H9 (cell line): ENCODE measurements around the gene ETFRF1. TPM values are rescaled to one million over a fixed set of nuclear protein-coding genes. Genes with fewer than 3 reads are reported as not detected.

Source experiments
- DNase-seq: peaks from one replicate; pipeline ENCODE4 v3.0.0-alpha.2; 2017
- H2AFZ ChIP-seq: one replicate; pipeline ENCODE4 v1.6.1; 2013; ENCODE audit warnings: mild to moderate bottlenecking, low read length, control low read depth, moderate library complexity
- H2AK5ac ChIP-seq: 2 replicates; pipeline ENCODE4 v1.6.1; 2013; ENCODE audit warnings: low read length, control low read depth, mixed read lengths; ENCODE audit not compliant: insufficient read length
- H2BK120ac ChIP-seq: one replicate; pipeline ENCODE4 v1.6.1; 2013; ENCODE audit warnings: low read depth, mild to moderate bottlenecking, low read length, control low read depth, inconsistent platforms; ENCODE audit not compliant: poor library complexity, severe bottlenecking
- H2BK12ac ChIP-seq: 2 replicates; pipeline ENCODE4 v1.6.1; 2013; ENCODE audit warnings: low read length, control low read depth, mixed read lengths, low read depth; ENCODE audit not compliant: insufficient read length
- H2BK15ac ChIP-seq: 2 replicates; pipeline ENCODE4 v1.6.1; 2013; ENCODE audit warnings: low read depth, low read length, control low read depth
- H2BK20ac ChIP-seq: one replicate; pipeline ENCODE4 v1.6.1; 2013; ENCODE audit warnings: low read depth, mild to moderate bottlenecking, low read length, control low read depth, inconsistent platforms; ENCODE audit not compliant: poor library complexity, severe bottlenecking
- H2BK5ac ChIP-seq: 2 replicates; pipeline ENCODE4 v1.6.1; 2013; ENCODE audit warnings: low read length, control low read depth, mixed read lengths; ENCODE audit not compliant: insufficient read length
- H3K14ac ChIP-seq: 2 replicates; pipeline ENCODE4 v1.6.1; 2013; ENCODE audit warnings: low read length, control low read depth; ENCODE audit not compliant: insufficient read depth
- H3K18ac ChIP-seq: 2 replicates; pipeline ENCODE4 v1.6.1; 2013; ENCODE audit warnings: low read depth, mild to moderate bottlenecking, mixed read lengths, low read length, control low read depth; ENCODE audit not compliant: insufficient read length
- H3K23ac ChIP-seq: 2 replicates; pipeline ENCODE4 v1.6.1; 2013; ENCODE audit warnings: low read length, control low read depth, mixed read lengths, low read depth; ENCODE audit not compliant: insufficient read length
- H3K23me2 ChIP-seq: 2 replicates; pipeline ENCODE4 v1.6.1; 2013; ENCODE audit warnings: low read depth, mild to moderate bottlenecking, mixed read lengths, low read length, control low read depth; ENCODE audit not compliant: insufficient read length, poor library complexity, severe bottlenecking
- H3K27ac ChIP-seq: 2 replicates; pipeline ENCODE4 v1.5.1; 2013; ENCODE audit warnings: low read length, control low read depth, mixed read lengths, low read depth; ENCODE audit not compliant: insufficient read length
- H3K27me3 ChIP-seq: 2 replicates; pipeline ENCODE4 v1.6.1; 2013; ENCODE audit warnings: low read length, control low read depth, inconsistent platforms; ENCODE audit not compliant: insufficient read depth
- H3K4ac ChIP-seq: 2 replicates; pipeline ENCODE4 v1.6.1; 2013; ENCODE audit warnings: low read depth, mild to moderate bottlenecking, control low read depth, inconsistent platforms, low read length, moderate library complexity
- H3K4me1 ChIP-seq: 2 replicates; pipeline ENCODE4 v1.6.1; 2013; ENCODE audit warnings: low read length, control low read depth, inconsistent platforms; ENCODE audit not compliant: insufficient read depth
- H3K4me2 ChIP-seq: 2 replicates; pipeline ENCODE4 v1.6.1; 2013; ENCODE audit warnings: low read length, control low read depth, mixed read lengths; ENCODE audit not compliant: insufficient read length, insufficient read depth
- H3K56ac ChIP-seq: 2 replicates; pipeline ENCODE4 v1.6.1; 2013; ENCODE audit warnings: low read depth, mild to moderate bottlenecking, mixed read lengths, low read length, control low read depth; ENCODE audit not compliant: insufficient read length
- H3K79me1 ChIP-seq: 2 replicates; pipeline ENCODE4 v1.6.1; 2013; ENCODE audit warnings: low read depth, mild to moderate bottlenecking, moderate library complexity, low read length, control low read depth, inconsistent platforms; ENCODE audit not compliant: insufficient read depth, poor library complexity, severe bottlenecking
- H3K79me2 ChIP-seq: 2 replicates; pipeline ENCODE4 v1.6.1; 2013; ENCODE audit warnings: low read length, control low read depth, inconsistent platforms; ENCODE audit not compliant: insufficient read depth
- H3K9ac ChIP-seq: 2 replicates; pipeline ENCODE4 v1.6.1; 2013; ENCODE audit warnings: low read length, control low read depth, mixed read lengths; ENCODE audit not compliant: insufficient read length; ENCODE audit errors: extremely low read depth
- H3K9me3 ChIP-seq: one replicate; pipeline ENCODE4 v1.6.1; 2013; ENCODE audit warnings: low read depth, low read length, inconsistent platforms; ENCODE audit not compliant: control insufficient read depth
- H3T11ph ChIP-seq: one replicate; pipeline ENCODE4 v1.6.1; 2013; ENCODE audit warnings: mild to moderate bottlenecking, low read length, control low read depth, inconsistent platforms
- H4K20me1 ChIP-seq: one replicate; pipeline ENCODE4 v1.6.1; 2013; ENCODE audit not compliant: control insufficient read depth, insufficient read length, insufficient read depth
- H4K5ac ChIP-seq: 2 replicates; pipeline ENCODE4 v1.6.1; 2013; ENCODE audit warnings: low read depth, mild to moderate bottlenecking, mixed read lengths, low read length, control low read depth; ENCODE audit not compliant: insufficient read length
- H4K8ac ChIP-seq: replicated peaks from 2 replicates; pipeline ENCODE4 v1.6.1; 2013; ENCODE audit warnings: low read length, control low read depth, mixed read lengths, low read depth; ENCODE audit not compliant: insufficient read length
- H4K91ac ChIP-seq: 2 replicates; pipeline ENCODE4 v1.6.1; 2013; ENCODE audit warnings: low read depth, mild to moderate bottlenecking, moderate library complexity, mixed read lengths, low read length, control low read depth; ENCODE audit not compliant: insufficient read length
- H3K27ac Mint-ChIP-seq, 3 experiments: 2 replicates in 2 of 3; 3 replicates in 1 of 3; pipeline ENCODE4 v1.8.0; 2020 to 2021; ENCODE audit warnings: mixed read lengths in 3 of 3, mild to moderate bottlenecking in 1 of 3, moderate library complexity in 1 of 3
- H3K27me3 Mint-ChIP-seq: 2 replicates; pipeline ENCODE4 v1.8.0; 2021; ENCODE audit warnings: low read depth, mild to moderate bottlenecking, moderate library complexity, mixed read lengths
- H3K36me3 Mint-ChIP-seq, 3 experiments: 2 replicates in 2 of 3; 3 replicates in 1 of 3; pipeline ENCODE4 v1.8.0; 2020 to 2021; ENCODE audit warnings: low read depth in 3 of 3, mixed read lengths in 3 of 3; ENCODE audit not compliant: insufficient read depth in 1 of 3
- H3K4me1 Mint-ChIP-seq, 2 experiments: 2 replicates each; pipeline ENCODE4 v1.8.0; 2020; ENCODE audit warnings: mixed read lengths in 2 of 2
- H3K4me3 Mint-ChIP-seq, 2 experiments: 2 replicates in 1 of 2; 3 replicates in 1 of 2; pipeline ENCODE4 v1.8.0; 2020 to 2021; ENCODE audit warnings: mild to moderate bottlenecking in 2 of 2, mixed read lengths in 2 of 2, moderate library complexity in 1 of 2
- H3K9me3 Mint-ChIP-seq, 2 experiments: 2 replicates in 1 of 2; 3 replicates in 1 of 2; pipeline ENCODE4 v1.8.0; 2020; ENCODE audit warnings: mild to moderate bottlenecking in 2 of 2, mixed read lengths in 2 of 2, moderate library complexity in 1 of 2
- WGBS: extraction: QIAGEN DNeasy Blood & Tissue Kit; methylation state at CpG from one replicate; pipeline ENCODE4 v1.1.7; 2013; ENCODE audit warnings: missing lambda C conversion rate, low lambda C conversion rate, mixed read lengths; ENCODE audit not compliant: insufficient read length; ENCODE audit errors: extremely low coverage; 5-methylcytosine and 5-hydroxymethylcytosine counted together
- total RNA-seq: library from RNA; stranded (reverse); gene quantifications from 2 replicates; pipeline ENCODE4 v1.2.1, GENCODE V29; 2021
- TF ChIP-seq, protein P1 (sequence below): fragments of 200-600 bp; sonication (generic); conservative IDR thresholded peaks from 3 replicates; pipeline ENCODE4 v1.8.0; 2021; ENCODE audit warnings: antibody characterized with exemption, mild to moderate bottlenecking

The ETFRF1 gene
- total RNA-seq, 1 experiment from 2014 or later: 7.6 TPM

DNA sequence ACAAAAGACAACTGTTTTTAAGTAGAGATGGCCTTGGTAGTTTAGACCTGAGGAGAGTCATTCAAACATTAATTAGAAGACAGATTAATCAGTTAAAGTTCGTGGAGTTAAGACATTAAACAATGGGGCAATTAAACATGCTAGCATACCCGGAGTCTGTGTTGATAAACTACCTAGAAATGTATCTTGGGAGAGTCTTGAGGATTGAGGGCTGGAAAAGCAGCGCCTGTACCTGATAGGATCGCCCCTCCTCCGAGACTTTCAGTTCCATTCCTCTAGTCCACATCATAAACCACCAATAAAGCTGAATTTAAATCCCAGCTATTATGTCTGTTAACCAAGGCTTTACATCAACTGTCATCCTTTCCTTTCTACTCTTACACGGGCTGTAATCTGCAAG is 56.7 kb downstream of the ETFRF1 start:
- no peaks in the 10 kb centered on the region for H3K9me3 Mint-ChIP-seq

More for the DNA sequence above, 56.7 kb downstream of the ETFRF1 start:
- Histone ChIP-seq H3K23me2 (peaks cover 4% of the 10 kb centered on the region), H4K5ac (no peak overlapping the region), H4K91ac (no peak overlapping the region), H3K27ac (no peak overlapping the region), H3T11ph (no peak overlapping the region), H3K27me3 (no peaks in the 10 kb centered on the region), H3K9me3 (no peaks in the 10 kb centered on the region), H2AFZ (no peak overlapping the region), H3K9ac (no peak overlapping the region), H3K14ac (no peak overlapping the region), H3K4ac (no peak overlapping the region), H4K20me1 (no peaks in the 10 kb centered on the region), H3K4me2 (peak overlapping the region; percentile 58), H2BK120ac (no peak overlapping the region), H3K79me1 (no peaks in the 10 kb centered on the region), H2BK20ac (no peak overlapping the region), H3K18ac (no peak overlapping the region), H2BK12ac (no peak overlapping the region), H4K8ac (no peak overlapping the region), H3K79me2 (peaks cover 8% of the 10 kb centered on the region; the same call in 1 of the 2 replicates), H2BK5ac (no peak overlapping the region), H3K23ac (no peak overlapping the region), H3K56ac (no peak overlapping the region), H3K4me1 (peaks cover 7% of the 10 kb centered on the region), H2AK5ac (no peak overlapping the region), H2BK15ac (no peak overlapping the region)
- DNase-seq: no peak
- TF ChIP-seq, protein P1, sequence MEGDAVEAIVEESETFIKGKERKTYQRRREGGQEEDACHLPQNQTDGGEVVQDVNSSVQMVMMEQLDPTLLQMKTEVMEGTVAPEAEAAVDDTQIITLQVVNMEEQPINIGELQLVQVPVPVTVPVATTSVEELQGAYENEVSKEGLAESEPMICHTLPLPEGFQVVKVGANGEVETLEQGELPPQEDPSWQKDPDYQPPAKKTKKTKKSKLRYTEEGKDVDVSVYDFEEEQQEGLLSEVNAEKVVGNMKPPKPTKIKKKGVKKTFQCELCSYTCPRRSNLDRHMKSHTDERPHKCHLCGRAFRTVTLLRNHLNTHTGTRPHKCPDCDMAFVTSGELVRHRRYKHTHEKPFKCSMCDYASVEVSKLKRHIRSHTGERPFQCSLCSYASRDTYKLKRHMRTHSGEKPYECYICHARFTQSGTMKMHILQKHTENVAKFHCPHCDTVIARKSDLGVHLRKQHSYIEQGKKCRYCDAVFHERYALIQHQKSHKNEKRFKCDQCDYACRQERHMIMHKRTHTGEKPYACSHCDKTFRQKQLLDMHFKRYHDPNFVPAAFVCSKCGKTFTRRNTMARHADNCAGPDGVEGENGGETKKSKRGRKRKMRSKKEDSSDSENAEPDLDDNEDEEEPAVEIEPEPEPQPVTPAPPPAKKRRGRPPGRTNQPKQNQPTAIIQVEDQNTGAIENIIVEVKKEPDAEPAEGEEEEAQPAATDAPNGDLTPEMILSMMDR: no peak
- H3K27ac Mint-ChIP-seq: peak overlapping the region in 2 of 3 experiments; percentile 35 to 73; a peak in 5 of 7 replicates
- H3K4me3 Mint-ChIP-seq: peak overlapping the region; percentile 88 to 97
- H3K36me3 Mint-ChIP-seq: peaks cover 0 to 11% (median 7%) of the 10 kb centered on the region in 3 experiments; a peak in 4 of 7 replicates
- peaks cover 22% of the 10 kb centered on the region for H3K27me3 Mint-ChIP-seq
- no CpG with 5 or more reads among the region's 6 CpGs for WGBS
- peaks cover 30 to 42% of the 10 kb centered on the region in 2 experiments for H3K4me1 Mint-ChIP-seq
